GM21447 (cell line): ENCODE results near the gene HNRNPA3.
A peak's percentile ranks its signal among the peaks of the same experiment; 100 is the strongest.
"Not testable (repeated sequence)": the region's sequence is repeated elsewhere in the genome, so short reads cannot be mapped to it uniquely, and the experiment has no call there.

Source experiments
- ATAC-seq: cut with Tn5 transposase; IDR thresholded peaks from one replicate; pipeline ENCODE4 v1.9.1; 2021; ENCODE audit not compliant: unreplicated experiment

The HNRNPA3 gene

DNA sequence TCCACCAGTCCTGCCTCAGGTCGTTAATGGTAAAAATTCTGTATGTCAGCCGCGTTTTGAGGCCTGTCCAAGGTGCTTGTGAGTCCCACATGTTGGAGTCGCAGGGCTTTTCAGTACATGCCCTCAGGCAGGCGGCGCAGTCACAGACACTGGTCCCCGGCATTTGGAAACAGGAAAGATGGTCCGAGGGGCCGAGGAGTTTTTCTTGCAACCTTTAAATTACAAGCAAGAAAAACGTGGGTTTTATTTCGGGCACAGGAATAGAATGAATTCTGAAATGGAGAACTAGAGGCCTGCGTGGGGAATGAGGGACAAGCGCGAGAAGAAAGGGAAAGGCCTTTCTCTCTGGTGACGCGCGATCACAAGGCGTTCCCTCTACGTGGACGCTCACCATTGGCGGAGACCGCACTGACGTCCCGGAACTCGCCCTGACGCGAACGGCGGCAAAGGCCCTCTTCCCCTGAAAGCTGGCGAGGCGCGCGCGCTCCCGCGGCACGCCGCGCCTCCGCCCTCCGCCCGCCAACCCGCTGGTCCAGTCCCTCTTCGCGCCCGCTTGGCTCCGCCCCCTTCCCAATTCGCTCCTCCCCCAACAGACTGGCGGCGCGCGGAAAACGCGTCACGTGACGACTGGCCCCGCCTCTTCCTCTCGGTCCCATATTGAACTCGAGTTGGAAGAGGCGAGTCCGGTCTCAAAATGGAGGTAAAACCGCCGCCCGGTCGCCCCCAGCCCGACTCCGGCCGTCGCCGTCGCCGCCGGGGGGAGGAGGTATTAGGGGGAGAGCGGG is at the start of gene HNRNPA3:
HNRNPA3 (plus strand) TSS at position 689 of the 785 bp plus-strand sequence; CDS start at position 695, 6 bp downstream.
- ATAC-seq, result peak; percentile 89

DNA sequence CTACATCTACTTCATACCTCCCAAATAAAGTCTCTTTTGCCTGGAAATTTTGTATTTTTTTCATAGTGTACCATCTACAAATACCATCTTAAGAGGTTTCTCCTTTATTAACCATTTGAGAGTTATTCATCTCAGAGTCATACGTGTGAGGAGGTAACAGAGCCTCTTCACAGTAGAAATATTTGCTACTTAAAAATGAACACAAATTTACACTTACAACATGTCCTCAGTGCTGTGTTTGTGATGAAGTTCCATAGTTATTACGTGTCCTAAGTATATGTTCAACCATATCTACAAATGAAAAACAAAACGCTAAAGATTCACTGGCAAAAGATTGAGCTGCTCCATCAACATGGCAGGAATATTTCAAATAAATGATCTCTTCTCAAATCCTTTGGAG is 48.5 kb upstream of the HNRNPA3 start:
- ATAC-seq, result no peak

DNA sequence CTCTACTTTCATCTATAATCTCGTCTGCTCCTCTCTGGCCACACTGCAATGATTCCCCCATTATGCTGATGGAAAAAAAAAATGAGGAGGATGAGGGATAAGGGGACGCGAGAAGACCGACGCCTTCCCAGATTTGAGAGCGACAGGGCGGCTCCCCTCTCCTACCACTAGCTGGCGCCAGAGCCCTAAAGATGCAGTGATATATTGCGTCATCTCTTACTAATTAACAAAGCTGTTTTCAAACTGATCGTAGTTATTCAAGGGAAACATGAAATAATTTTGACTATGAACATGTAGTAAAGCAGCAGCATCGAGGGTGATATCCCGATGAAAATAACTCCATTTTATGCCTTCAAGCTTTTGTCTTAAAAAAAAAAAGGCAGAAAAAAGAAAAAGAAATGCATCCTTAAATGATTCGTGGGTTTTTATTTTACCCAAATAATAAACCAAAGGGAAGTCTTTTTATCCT is 48.0 kb upstream of the HNRNPA3 start:
- ATAC-seq, result peak; percentile 47

DNA sequence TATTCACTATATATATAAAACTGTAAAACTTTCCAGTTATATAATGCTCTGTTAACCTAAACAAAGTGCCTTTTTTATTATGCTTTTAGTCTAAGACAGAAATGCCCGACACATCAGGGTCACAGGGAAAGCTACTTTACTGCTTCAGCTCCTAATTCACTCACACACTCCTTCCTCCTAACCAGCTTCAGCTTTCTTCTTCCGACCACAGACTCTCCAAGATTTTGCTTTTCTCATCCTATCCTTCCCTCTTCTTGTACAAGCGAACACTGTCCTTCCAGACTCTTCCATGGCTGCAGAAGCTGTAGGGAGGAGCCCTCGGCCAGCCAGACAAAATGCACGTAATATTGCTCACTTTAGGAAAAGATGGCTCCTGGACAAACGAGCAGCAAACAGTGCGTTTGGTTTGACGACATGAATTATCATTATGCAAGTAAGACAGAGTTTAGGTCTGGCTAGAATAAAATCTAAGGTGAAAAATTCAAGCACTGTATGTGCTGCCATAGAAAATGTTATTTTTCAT is 47.5 kb upstream of the HNRNPA3 start:
- no peak for ATAC-seq

DNA sequence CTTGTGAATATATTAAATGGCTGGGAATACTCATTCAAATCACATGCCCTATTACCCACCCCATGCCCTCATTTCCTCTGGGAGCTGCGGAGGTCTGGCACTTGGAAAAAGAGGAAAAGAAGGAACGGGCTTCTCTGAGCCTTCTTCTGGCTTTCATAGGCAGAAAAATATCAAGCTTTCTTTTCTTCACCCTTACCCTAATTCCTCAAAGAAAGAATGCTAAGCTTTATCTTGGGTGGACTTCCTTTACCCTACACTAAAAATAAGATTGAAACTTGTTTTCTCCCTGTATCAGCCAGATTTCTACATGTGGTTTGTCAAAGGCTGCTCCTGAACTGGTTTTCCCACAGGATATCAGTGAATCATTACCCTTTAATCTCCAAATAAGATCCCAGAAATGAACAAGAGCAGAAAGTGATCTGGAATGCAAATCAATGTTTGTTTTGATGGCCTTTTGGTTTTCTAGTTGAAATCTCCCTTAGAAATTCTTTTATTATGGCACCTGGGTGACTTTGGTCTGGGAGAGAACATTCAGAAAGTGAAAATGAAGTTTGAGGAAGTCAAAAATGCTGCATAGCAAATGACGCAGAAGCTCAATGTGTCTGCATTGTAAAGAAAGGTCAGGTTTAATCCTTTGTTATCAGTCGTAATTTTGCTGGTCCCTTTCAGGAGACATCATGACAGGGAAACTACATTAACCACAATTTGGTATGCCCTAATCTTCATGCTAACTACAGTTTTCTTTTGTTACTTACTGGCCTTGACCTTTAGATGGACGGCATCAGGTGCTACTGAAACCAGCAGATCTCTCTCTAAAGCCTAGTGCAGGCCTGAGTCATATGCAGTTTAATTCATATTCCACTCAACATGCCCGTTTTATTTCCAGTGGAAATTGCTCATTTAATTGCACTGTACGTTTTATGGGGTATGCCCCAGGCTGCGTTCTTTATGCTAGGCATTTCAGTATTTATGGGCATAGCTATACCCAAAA is 46.6 kb upstream of the HNRNPA3 start:
- ATAC-seq, result peak; percentile 55

DNA sequence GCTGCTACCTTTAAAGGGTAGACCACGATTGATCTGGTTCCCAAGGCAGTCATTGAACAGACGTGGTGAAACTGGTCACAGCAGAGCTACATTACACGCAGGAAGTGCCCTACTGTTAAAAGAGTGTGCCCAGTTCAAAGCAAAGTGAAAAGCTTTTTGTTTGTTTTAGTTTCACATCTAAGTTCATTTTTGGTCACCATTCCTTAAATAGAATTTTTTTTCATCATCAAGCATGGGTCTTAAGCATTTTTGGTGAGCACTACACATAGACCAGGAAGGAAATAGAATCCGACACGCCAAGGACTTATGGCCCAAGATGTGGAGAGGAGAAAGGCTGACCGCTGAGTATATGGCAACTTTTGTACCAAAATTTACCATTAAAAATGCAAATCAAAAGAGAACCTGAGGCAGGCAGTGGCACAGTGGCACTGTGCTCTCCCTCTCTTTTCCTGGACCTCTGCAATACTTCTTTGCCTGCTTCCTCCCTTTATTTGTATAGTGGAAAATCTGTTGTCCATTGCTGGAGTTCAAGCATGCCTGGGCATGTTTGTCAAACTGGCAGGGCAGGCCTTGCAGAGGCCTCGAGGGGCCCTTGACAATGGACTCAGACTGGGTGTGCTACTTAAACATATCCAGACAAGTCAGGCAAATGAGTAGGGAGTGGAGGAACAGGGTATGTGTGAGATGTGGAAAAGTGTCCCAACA is 42.6 kb upstream of the HNRNPA3 start:
- peak; percentile 65 for ATAC-seq

DNA sequence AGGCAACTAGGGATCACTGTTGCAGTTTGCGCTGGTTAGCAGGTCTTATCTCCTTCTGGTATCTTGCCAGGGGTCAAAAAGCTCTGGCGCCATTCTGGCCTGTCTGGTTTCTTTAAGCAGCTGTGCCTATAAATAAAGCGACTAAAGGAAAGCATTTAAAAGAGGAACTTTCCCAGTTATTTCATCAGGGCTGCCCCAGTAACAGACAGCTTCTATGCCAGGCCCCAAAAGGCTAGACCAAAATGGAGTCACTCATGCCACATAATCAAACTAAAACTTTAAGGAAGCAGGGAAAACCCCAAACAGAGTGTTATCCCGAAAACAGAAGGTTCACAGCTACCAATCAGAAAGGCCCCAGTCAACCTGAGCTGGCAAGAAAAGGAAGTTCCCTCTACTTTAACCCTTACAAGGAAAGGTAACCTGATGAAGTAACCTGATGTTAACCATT is 41.2 kb upstream of the HNRNPA3 start:
- no peak for ATAC-seq

DNA sequence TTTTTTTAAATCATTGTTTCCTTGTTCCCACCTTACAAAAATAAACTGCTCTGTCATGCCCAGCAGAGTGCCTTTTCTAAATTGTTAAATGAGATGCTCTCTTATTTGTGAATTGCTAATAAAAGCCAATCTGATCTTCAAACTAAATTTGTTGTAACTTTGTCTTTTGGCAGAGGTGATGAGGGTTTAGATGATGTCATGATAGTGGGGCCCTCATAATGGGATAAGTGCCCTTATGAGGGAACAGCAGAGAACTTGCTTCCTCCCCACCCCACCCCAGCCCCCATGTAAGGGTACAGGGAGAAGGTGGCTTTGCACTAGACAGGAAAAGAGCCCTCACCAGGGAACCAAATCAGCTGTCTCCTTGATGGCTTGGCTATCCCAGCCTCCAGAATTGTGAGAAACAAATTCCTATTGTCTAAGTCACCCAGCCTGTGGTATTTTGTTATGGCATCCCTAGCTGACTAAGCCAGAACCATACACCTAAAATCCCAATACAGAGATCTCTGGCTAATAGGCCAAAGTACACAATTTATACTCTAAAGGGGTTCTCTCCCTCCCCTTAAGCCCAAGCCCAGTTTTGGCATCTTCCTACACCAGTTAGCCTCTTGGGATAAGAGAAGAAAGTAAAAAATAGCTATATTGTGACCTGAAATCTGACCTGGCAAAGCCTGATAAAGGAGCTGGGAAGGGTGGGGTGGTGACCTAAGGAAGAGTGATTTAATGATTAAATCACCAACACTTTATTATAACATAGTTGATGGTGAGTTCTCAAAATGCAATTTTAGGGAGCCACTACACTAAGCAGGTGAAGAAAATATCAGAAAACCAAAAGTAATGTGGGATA is 40.3 kb upstream of the HNRNPA3 start:
- ATAC-seq, result no peak

DNA sequence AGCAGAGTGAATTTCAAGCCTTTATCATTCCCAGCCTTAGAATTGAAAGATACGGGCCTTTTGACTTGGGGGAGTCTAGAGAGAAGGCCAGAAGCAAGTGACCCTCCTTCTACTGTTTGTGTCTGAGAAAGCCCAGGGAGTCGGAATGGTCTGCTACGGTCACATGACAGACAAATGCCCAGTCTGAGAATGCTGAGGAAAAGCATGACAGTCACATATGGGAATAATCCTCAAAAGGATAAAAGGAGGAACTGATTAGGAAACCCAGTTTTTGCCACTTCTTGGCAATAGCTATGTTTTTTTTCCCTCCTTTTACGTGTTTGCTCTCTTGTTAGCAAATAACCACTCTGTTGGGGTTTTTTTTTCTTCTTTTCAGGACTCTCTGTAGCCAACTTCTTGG is 38.1 kb upstream of the HNRNPA3 start:
- no peak for ATAC-seq

DNA sequence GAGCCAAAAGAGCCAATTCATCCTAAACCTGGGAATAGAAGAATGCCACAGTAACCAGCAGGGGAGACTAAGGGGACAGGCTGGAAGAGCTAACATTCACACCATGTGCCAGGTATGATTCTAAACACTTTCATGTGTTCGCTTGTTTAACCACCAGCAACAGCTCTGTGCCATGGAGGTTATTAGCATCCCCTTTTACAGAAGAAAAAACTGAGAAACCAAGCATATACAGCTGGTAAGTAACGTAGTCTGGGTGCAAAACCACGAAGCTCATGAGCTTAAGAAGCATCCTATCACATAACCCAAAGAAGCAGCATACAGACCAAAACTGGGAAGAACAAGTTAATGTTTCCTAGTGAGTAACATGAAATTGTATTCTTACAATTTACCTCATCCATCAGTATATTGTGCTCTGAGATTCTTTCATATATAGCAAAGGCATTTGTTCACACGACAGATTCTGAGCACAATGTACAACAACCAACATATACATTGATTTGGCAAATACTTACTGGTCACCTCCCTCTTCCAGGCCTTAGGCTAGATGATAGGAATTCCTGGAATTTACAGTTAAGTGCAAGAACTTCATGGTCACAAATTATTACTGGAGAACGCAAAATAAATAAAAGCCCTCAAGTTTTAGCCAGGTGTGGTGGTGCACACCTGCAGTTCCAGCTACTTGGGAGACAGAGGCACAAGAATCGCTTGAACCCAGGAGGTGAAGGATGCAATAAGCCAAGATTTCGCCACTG is 36.5 kb upstream of the HNRNPA3 start:
- ATAC-seq, result no peak

DNA sequence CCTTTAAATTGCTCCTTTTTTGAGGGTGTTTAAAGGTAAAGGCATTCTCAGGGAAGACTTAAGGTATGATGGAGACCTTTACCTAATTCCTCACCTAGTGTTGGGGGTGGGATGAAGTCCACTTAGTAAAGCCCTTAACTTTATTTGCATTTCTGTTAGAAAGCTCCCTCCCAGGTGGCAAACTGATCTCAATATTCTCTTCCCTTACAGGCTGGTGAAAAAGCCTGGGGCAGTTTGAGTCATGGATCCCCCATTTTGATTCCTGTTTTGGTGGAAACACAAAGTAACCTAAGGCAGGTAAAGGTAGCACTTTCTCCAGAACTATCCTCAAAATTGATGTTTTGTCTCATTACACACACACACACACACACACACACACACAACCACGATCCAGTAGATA is 33.8 kb upstream of the HNRNPA3 start:
- ATAC-seq, result no peak

DNA sequence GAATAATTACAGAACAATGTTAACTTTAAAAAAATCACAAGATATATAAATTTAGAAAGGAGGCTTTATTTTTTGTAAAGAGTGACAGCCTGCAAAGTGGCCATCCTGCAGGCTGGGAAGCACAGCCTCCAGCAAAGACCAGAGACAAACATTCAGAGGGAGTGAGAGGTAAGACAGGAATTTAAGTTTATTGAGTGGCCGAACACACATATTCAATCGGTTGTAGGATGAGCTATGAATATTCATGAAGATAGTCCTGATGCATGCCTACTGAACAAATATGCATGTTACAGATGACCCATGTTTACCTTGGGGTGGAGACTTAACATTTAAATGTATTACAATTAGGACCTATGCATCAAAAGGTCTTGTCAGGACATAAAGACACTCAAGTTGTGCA is 33.4 kb upstream of the HNRNPA3 start:
- ATAC-seq, result no peak

DNA sequence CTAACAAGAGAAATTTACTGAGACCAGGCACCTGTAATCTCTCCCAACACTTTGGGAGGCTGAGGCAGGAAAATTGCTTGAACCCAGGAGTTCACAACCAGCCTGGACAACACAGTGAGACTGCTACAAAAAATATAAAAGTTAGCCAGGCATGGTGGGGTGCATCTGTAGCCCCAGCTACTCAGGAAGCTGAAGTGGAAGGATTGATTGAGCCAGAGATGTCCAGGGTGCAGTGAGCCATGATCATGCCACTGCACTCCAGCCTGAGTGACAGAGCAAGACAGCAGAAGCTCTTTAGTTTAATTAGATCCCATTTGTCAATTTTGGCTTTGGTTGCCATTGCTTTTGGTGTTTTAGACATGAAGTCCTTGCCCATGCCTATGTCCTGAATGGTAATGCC is 32.9 kb upstream of the HNRNPA3 start:
- ATAC-seq, result not testable (repeated sequence)

DNA sequence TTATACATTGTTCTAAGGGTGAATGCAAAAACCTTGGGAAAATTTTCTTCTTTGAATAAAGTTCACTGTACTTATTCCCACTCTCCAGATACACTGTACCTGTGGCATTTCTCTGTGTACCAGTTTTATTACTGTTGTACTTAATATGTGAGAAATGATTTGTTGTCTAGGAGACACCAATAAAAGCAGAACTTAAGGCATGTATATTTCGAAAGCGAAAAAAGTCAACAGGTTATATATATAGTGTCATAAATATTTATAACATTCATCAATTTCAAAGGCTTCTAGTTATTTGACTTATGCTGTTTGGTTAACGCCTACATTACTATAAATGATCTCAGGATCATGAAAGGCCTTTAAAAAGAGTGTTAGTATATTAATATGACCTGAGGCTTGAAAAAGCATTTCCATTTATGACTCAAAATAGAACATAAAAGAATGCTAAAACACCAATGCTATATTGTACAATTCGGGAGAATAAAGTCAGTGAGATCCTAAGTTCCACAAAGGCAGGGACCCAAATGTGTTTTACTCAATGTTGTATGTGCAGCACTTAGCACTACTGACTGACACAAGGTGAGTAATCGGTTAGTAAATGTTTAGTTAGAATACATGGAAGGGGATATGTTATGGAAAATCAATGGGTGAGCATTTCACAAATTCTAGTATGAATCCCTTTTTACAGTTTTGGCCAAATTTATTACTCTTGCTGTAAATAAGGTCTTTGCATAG is 32.2 kb upstream of the HNRNPA3 start:
- no peak for ATAC-seq

DNA sequence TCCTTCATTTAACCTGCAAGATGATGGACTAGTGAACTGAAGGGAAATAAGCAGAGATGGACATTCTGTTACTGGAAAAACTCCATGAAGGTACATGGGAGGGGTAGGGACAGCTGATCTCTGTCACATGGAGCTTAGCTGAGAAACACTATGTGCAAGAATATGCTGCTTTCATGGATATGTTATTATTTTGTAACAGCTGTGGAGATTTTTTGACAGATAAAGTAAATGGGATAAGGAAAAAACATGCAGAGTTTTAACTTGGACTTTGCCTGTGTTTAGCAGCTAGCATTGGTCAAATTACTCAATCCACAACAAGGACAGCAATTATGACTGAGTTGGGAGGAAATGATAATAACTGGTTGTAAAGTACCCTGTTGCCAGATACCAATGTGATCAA is 28.7 kb upstream of the HNRNPA3 start:
- no peak for ATAC-seq

DNA sequence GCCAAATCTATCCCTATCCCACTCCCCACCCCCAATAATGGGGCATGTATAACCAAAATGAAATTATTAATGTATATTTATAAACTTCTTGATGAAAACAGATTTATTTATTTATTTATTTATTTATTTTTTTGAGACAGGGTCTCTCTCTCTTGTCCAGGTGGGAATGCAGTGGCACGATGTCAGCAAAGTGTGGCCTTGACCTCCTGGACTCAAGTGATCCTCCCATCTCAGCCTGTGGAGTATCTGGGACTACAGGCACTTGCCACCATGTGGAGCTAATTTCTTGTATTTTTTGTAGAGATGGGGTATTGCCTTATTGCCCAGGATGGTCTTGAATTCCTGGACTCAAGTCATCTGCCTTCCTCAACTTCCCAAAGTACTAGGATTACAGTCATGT is 28.0 kb upstream of the HNRNPA3 start:
- no peak for ATAC-seq

DNA sequence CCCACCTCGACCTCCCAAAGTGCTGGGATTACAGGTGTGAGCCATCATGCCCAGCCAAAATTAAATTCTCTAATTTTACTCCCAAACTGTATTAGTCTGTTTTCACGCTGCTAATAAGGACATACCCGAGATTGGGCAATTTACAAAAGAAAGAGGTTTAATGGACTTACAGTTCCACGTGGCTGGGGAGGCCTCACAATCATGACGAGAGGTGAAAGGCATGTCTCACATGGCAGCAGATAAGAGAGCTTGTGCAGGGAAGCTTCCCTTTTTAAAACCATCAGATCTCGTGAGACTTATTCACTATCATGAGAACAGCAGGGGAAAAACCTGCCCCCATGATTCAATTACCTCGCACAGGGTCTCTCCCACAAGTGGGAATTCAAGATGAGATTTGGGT is 26.6 kb upstream of the HNRNPA3 start:
- not testable (repeated sequence) for ATAC-seq

DNA sequence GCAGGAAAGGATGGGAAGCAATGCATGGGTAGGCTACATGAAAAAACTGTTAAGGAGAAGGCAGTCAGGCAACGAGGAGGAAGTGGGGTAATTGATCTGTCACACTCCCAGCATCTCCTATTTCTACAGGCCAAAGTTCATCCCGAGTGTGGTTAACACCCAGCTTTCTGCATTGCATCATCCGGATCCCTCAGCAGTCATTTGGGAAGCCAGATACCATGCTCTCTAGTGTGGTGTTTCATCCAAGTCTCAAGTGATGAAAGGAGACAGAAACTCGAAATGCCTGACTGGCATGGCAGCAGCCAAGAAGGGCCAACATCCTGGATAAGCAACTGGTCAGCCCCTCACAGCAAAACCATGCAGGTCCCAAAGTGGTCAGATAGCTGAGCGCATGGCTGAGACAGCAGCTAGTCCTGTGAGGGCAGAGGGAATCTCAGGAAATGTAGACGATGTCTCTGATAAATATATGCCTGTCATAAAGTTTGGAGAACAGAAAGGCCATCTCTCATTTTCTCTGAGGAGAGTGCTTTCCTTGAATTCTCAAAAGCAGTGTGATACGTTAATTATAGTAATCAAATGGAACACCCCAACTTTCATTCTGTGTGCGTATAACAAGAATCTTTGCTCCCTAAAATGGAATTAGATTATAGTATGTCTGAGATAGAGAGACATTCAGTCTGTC is 24.8 kb upstream of the HNRNPA3 start:
- no peak for ATAC-seq
